CD4-positive, alpha-beta T cell (primary cell): ENCODE data around the gene MAN1A2. TPM values are rescaled to one million over a fixed set of nuclear protein-coding genes. Genes with fewer than 3 reads are reported as not detected.

Experiments used
- ATAC-seq: fragments of 200-7000 bp; cut with Tn5 transposase; one replicate; pipeline ENCODE4 v1.10.0; 2022; ENCODE audit warnings: mild to moderate bottlenecking; ENCODE audit not compliant: poor library complexity
- CTCF ChIA-PET: fragments of 350-600 bp; sonication (Branson Sonifier 250); formaldehyde crosslinking; loops from one replicate; lab custom pipeline; 2021; ENCODE audit warnings: antibody characterized with exemption, inconsistent platforms; lab: Charles Lee
- POLR2A ChIA-PET: fragments of 350-600 bp; sonication (Branson Sonifier 250); formaldehyde crosslinking; loops from one replicate; lab custom pipeline; 2021; ENCODE audit warnings: antibody characterized with exemption, inconsistent platforms; lab: Charles Lee
- DNase-seq, 14 experiments: peaks; one replicate each; pipeline ENCODE4 v3.0.0-alpha.2; 2013 to 2020; ENCODE audit warnings: mixed read lengths in 2 of 14
- H3K27ac ChIP-seq, 2 donors: one replicate each; pipeline versions ENCODE4 v1.5.1 to v1.7.0; 2013; ENCODE audit warnings: low read length in 2 of 2, low read depth in 1 of 2, mild to moderate bottlenecking in 1 of 2
- H3K27me3 ChIP-seq, 2 experiments: 1 replicate in 1 of 2; 2 replicates in 1 of 2; pipeline versions ENCODE4 v1.6.1 to v1.7.0; 2013; ENCODE audit warnings: low read length in 2 of 2, control low read depth in 1 of 2, mild to moderate bottlenecking in 1 of 2, moderate library complexity in 1 of 2; ENCODE audit not compliant: insufficient read depth in 2 of 2, control insufficient read depth in 1 of 2
- H3K36me3 ChIP-seq: one replicate; pipeline ENCODE4 v1.6.1; 2013; ENCODE audit warnings: low read length, control low read depth; ENCODE audit not compliant: insufficient read depth
- H3K4me1 ChIP-seq: one replicate; pipeline ENCODE4 v1.6.1; 2013; ENCODE audit warnings: low read length, control low read depth; ENCODE audit not compliant: insufficient read depth
- H3K4me3 ChIP-seq: one replicate; pipeline ENCODE4 v1.5.1; 2013; ENCODE audit warnings: mild to moderate bottlenecking, low read length, moderate library complexity
- H3K9me3 ChIP-seq, 2 experiments: 1 replicate in 1 of 2; 2 replicates in 1 of 2; pipeline versions ENCODE4 v1.6.1 to v1.7.0; 2013; ENCODE audit warnings: low read length in 2 of 2, mild to moderate bottlenecking in 2 of 2, control low read depth in 1 of 2, moderate library complexity in 1 of 2; ENCODE audit not compliant: control insufficient read depth in 1 of 2, insufficient read depth in 1 of 2
- H3K27ac Mint-ChIP-seq: one replicate; pipeline ENCODE4 v1.8.0; 2020; ENCODE audit warnings: mixed read lengths
- H3K27me3 Mint-ChIP-seq: one replicate; pipeline ENCODE4 v1.8.0; 2021; ENCODE audit warnings: mixed read lengths
- H3K36me3 Mint-ChIP-seq: one replicate; pipeline ENCODE4 v1.8.0; 2021; ENCODE audit warnings: low read depth, mixed read lengths
- H3K4me1 Mint-ChIP-seq: one replicate; pipeline ENCODE4 v1.8.0; 2021; ENCODE audit warnings: low read depth, mixed read lengths
- H3K4me3 Mint-ChIP-seq: one replicate; pipeline ENCODE4 v1.8.0; 2020; ENCODE audit warnings: mild to moderate bottlenecking, mixed read lengths
- H3K9me3 Mint-ChIP-seq: one replicate; pipeline ENCODE4 v1.8.0; 2020; ENCODE audit warnings: mixed read lengths
- intact Hi-C, 2 experiments: fragments of 100-400 bp; cut with DNase I in 1 of 2; cut with micrococcal nuclease in 1 of 2; formaldehyde crosslinking; loops; one replicate each; pipeline versions ENCODE4 v1.15.1 to v1.9.0; 2023 to 2025; cut with DNase I, micrococcal nuclease
- total RNA-seq, 174 experiments: library from RNA in 2 of 174; stranded (reverse) in 2 of 174; gene quantifications; one replicate each; pipeline ENCODE4 v1.2.3 and lab custom pipeline; 2021 to 2026
- TF ChIP-seq, protein P1 (sequence below): fragments of 200-600 bp; IDR thresholded peaks from one replicate; pipeline ENCODE4 v1.8.0; 2022; ENCODE audit warnings: antibody characterized with exemption, mild to moderate bottlenecking

The MAN1A2 gene
- total RNA-seq, 2 experiments from 2014 or later, result 45.6 to 49.7 TPM

DNA sequence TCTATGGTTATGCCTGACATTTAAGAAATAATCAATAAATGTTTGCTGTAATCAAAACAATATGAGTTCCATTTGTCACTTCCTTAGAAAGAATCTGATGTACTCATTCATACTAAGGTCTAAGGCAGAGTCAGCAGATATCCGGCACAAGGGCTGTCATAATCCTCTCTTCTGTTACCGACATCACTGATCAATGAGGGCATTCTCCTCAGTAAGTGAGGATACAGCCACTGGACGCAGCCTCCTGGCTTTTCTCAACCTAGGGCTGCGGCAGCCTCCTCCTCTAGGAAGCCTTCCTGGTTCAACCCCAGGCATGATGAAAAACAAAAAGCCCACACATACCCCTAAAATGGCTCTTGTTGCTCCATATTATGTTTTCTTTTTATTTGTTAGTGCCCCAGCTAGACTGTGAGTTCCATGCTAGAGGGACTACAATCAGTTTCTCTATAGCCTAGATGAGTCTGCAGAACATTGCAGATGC, 197.9 kb downstream of the MAN1A2 start:
- intact Hi-C loops, result no loop called here
- DNase-seq (no peak), ATAC-seq (no peak)
- Mint-ChIP-seq H3K27me3 (peaks cover 4% of the 10 kb centered on the region), H3K4me3 (no peak overlapping the region), H3K36me3 (no peaks in the 10 kb centered on the region), H3K27ac (no peak overlapping the region), H3K9me3 (no peaks in the 10 kb centered on the region), H3K4me1 (peaks cover 4% of the 10 kb centered on the region)
- Histone ChIP-seq H3K27ac (no peak overlapping the region), H3K36me3 (no peaks in the 10 kb centered on the region), H3K27me3 (no peaks in the 10 kb centered on the region), H3K4me3 (no peak overlapping the region), H3K4me1 (no peaks in the 10 kb centered on the region), H3K9me3 (no peaks in the 10 kb centered on the region)
- ChIA-PET CTCF (no interaction called here), POLR2A (no interaction called here)
- TF ChIP-seq, protein P1, sequence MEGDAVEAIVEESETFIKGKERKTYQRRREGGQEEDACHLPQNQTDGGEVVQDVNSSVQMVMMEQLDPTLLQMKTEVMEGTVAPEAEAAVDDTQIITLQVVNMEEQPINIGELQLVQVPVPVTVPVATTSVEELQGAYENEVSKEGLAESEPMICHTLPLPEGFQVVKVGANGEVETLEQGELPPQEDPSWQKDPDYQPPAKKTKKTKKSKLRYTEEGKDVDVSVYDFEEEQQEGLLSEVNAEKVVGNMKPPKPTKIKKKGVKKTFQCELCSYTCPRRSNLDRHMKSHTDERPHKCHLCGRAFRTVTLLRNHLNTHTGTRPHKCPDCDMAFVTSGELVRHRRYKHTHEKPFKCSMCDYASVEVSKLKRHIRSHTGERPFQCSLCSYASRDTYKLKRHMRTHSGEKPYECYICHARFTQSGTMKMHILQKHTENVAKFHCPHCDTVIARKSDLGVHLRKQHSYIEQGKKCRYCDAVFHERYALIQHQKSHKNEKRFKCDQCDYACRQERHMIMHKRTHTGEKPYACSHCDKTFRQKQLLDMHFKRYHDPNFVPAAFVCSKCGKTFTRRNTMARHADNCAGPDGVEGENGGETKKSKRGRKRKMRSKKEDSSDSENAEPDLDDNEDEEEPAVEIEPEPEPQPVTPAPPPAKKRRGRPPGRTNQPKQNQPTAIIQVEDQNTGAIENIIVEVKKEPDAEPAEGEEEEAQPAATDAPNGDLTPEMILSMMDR, result no peak

DNA sequence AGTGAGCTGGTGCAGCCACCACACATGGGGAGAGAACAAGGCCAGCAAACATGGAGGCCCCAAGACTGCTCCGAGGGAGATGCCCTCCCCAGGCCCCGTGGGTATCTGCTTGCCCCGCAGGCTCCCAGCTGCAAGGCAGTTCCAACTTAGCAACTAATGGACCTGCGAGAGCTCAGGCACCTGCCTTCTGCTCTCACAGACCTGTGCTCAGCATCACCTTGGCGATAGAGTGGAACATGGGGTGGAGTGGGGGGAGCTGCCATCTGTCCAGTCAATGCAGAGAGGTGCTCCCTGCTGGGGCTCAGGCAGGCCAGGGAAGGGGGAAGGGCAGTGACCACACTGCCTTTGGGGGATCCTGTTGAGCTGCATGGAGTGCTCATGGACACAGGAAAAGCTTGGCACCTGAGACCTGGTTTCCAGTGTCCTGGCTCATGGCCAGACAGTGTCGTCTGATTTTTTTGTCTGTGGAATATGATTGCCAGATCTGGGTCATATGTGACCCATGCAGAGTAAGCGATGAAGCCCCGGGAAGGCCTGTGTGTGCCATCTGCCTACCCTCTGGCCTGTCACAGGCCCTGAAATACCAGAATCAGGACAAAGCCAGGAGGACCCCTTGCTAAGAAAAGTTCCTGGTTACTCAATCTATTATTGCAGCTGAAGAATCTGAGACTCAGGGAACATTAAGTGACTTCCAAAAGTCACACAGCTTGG, 198.7 kb downstream of the MAN1A2 start:
- ATAC-seq, result no peak
- no peaks in the 10 kb centered on the region for H3K4me1 ChIP-seq
- POLR2A ChIA-PET, result no interaction called here

DNA sequence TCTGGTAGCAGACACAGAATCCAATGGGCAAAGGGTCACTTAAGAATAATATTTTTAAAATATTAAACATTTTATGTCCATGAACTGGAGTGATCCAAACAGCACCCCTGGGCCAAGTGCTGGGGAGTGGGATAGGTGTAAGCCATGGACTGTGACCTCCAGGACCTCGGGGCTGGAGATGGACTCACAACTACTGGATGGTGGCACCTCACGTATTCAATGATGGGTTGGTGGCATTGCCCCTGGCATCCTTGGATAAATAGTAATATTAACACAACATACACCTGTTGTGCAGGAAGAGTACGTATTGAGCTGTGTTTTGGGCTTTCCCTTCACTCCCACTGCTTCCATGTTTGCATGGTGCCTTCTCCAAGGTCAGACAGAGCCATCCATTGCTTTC, 199.3 kb downstream of the MAN1A2 start:
- Mint-ChIP-seq H3K27ac (no peak overlapping the region), H3K4me3 (no peak overlapping the region), H3K36me3 (no peaks in the 10 kb centered on the region), H3K9me3 (no peaks in the 10 kb centered on the region), H3K27me3 (peaks cover 4% of the 10 kb centered on the region), H3K4me1 (peaks cover 7% of the 10 kb centered on the region)
- no peak for DNase-seq
- intact Hi-C loops, result no loop called here
- CTCF ChIA-PET, result no interaction called here
- ATAC-seq, result no peak
- H3K27ac ChIP-seq, result no peak overlapping the region
- peaks cover 2% of the 10 kb centered on the region for H3K4me1 ChIP-seq
- no peaks in the 10 kb centered on the region for H3K36me3 ChIP-seq
- no peaks in the 10 kb centered on the region for H3K9me3 ChIP-seq
- TF ChIP-seq, protein P1, result no peak
- H3K27me3 ChIP-seq, result no peaks in the 10 kb centered on the region
- no peak overlapping the region for H3K4me3 ChIP-seq
- POLR2A ChIA-PET, result no interaction called here

More for the DNA sequence above, 198.7 kb downstream of the MAN1A2 start:
- no peaks in the 10 kb centered on the region for H3K36me3 Mint-ChIP-seq
- intact Hi-C loops, result no loop called here
- Histone ChIP-seq H3K36me3 (no peaks in the 10 kb centered on the region), H3K9me3 (no peaks in the 10 kb centered on the region), H3K27me3 (no peaks in the 10 kb centered on the region), H3K27ac (no peak overlapping the region), H3K4me3 (no peak overlapping the region)
- H3K27ac Mint-ChIP-seq, result no peak overlapping the region
- CTCF ChIA-PET, result no interaction called here
- no peak for DNase-seq
- TF ChIP-seq, protein P1, result no peak
- H3K4me1 Mint-ChIP-seq, result peaks cover 4% of the 10 kb centered on the region
- H3K27me3 Mint-ChIP-seq, result peaks cover 4% of the 10 kb centered on the region
- no peaks in the 10 kb centered on the region for H3K9me3 Mint-ChIP-seq
- no peak overlapping the region for H3K4me3 Mint-ChIP-seq
